Trophoblast cell (in vitro differentiated cells and primary cell): ENCODE results near the gene RWDD1.

Experiments used
- DNase-seq, 2 donors: peaks; one replicate each; pipeline ENCODE4 v3.0.0-alpha.2; 2016
- H2AFZ ChIP-seq: 2 replicates; pipeline ENCODE4 v1.6.1; 2013; ENCODE audit warnings: low read length, moderate library complexity, mild to moderate bottlenecking; ENCODE audit not compliant: insufficient read depth, poor library complexity
- H2AK5ac ChIP-seq: 2 replicates; pipeline ENCODE4 v1.6.1; 2013; ENCODE audit warnings: mild to moderate bottlenecking, low read length
- H2BK120ac ChIP-seq: 2 replicates; pipeline ENCODE4 v1.6.1; 2013; ENCODE audit warnings: low read length, mild to moderate bottlenecking, moderate library complexity; ENCODE audit not compliant: insufficient read depth, poor library complexity
- H2BK12ac ChIP-seq: 2 replicates; pipeline ENCODE4 v1.6.1; 2013; ENCODE audit warnings: mild to moderate bottlenecking, low read length, moderate library complexity
- H2BK5ac ChIP-seq: 2 replicates; pipeline ENCODE4 v1.6.1; 2013; ENCODE audit warnings: low read length, low read depth, moderate library complexity, mild to moderate bottlenecking; ENCODE audit not compliant: poor library complexity
- H3K14ac ChIP-seq: 2 replicates; pipeline ENCODE4 v1.6.1; 2013; ENCODE audit warnings: mild to moderate bottlenecking, low read length
- H3K18ac ChIP-seq: 2 replicates; pipeline ENCODE4 v1.6.1; 2013; ENCODE audit warnings: mild to moderate bottlenecking, low read length
- H3K23ac ChIP-seq: 2 replicates; pipeline ENCODE4 v1.6.1; 2013; ENCODE audit warnings: low read length
- H3K27ac ChIP-seq: 2 replicates; pipeline ENCODE4 v1.5.1; 2013; ENCODE audit warnings: low read depth, mild to moderate bottlenecking, inconsistent platforms, low read length, moderate library complexity
- H3K27me3 ChIP-seq: 2 replicates; pipeline ENCODE4 v1.6.1; 2013; ENCODE audit warnings: inconsistent platforms, mild to moderate bottlenecking, low read length, moderate library complexity; ENCODE audit not compliant: insufficient read depth
- H3K36me3 ChIP-seq, 2 experiments: 1 replicate in 1 of 2; 2 replicates in 1 of 2; pipeline ENCODE4 v1.6.1; 2013; ENCODE audit warnings: low read length in 2 of 2, mild to moderate bottlenecking in 2 of 2, moderate library complexity in 1 of 2; ENCODE audit not compliant: insufficient read depth in 2 of 2, control insufficient read depth in 1 of 2
- H3K4ac ChIP-seq: 2 replicates; pipeline ENCODE4 v1.6.1; 2013; ENCODE audit warnings: low read depth, mild to moderate bottlenecking, low read length, moderate library complexity
- H3K4me1 ChIP-seq, 2 experiments: 1 replicate in 1 of 2; 2 replicates in 1 of 2; pipeline ENCODE4 v1.6.1; 2013; ENCODE audit warnings: low read length in 2 of 2, mild to moderate bottlenecking in 2 of 2, moderate library complexity in 1 of 2; ENCODE audit not compliant: insufficient read depth in 2 of 2, control insufficient read depth in 1 of 2
- H3K4me2 ChIP-seq: 2 replicates; pipeline ENCODE4 v1.6.1; 2013; ENCODE audit warnings: inconsistent platforms, mild to moderate bottlenecking, low read length, moderate library complexity
- H3K4me3 ChIP-seq: 2 replicates; pipeline ENCODE4 v1.5.1; 2013; ENCODE audit warnings: mild to moderate bottlenecking, low read depth, low read length, inconsistent platforms
- H3K79me1 ChIP-seq: one replicate; pipeline ENCODE4 v1.6.1; 2013; ENCODE audit warnings: low read length
- H3K79me2 ChIP-seq: 2 replicates; pipeline ENCODE4 v1.6.1; 2013; ENCODE audit warnings: low read length, mild to moderate bottlenecking; ENCODE audit not compliant: control insufficient read depth, insufficient read depth, poor library complexity
- H3K9ac ChIP-seq: 2 replicates; pipeline ENCODE4 v1.6.1; 2013; ENCODE audit warnings: mild to moderate bottlenecking, low read length
- H3K9me3 ChIP-seq: 2 replicates; pipeline ENCODE4 v1.6.1; 2013; ENCODE audit warnings: low read depth, mild to moderate bottlenecking, control low read depth, inconsistent platforms, low read length; ENCODE audit not compliant: insufficient read depth
- H4K12ac ChIP-seq: 2 replicates; pipeline ENCODE4 v1.6.1; 2013; ENCODE audit warnings: low read depth, mild to moderate bottlenecking, low read length, moderate library complexity
- H4K8ac ChIP-seq: 2 replicates; pipeline ENCODE4 v1.6.1; 2013; ENCODE audit warnings: low read depth, mild to moderate bottlenecking, low read length, moderate library complexity
- H4K91ac ChIP-seq: one replicate; pipeline ENCODE4 v1.6.1; 2013; ENCODE audit warnings: low read depth, mild to moderate bottlenecking, low read length, moderate library complexity
- WGBS: extraction: QIAGEN DNeasy Blood & Tissue Kit; methylation state at CpG from one replicate; pipeline ENCODE4 v1.1.7; 2013; ENCODE audit warnings: missing lambda C conversion rate; ENCODE audit not compliant: insufficient read length, insufficient coverage; ENCODE audit errors: extremely low coverage; 5-methylcytosine and 5-hydroxymethylcytosine counted together

The RWDD1 gene

GRCh38 chr6:116533233-116533957, 37.9 kb upstream of the RWDD1 start:
- Histone ChIP-seq H3K9me3 (no peaks in the 10 kb centered on the region), H2BK12ac (no peak overlapping the region), H3K79me1 (peaks cover 1% of the 10 kb centered on the region), H3K4me2 (no peak overlapping the region), H3K14ac (no peak overlapping the region), H3K4me1 (peaks cover 7% of the 10 kb centered on the region in 2 experiments), H4K12ac (no peak overlapping the region), H4K91ac (no peak overlapping the region), H3K4ac (no peak overlapping the region), H3K27ac (no peak overlapping the region), H3K27me3 (no peaks in the 10 kb centered on the region), H2AK5ac (no peak overlapping the region), H3K23ac (no peak overlapping the region), H2BK5ac (no peak overlapping the region), H2BK120ac (no peak overlapping the region), H3K36me3 (no peaks in the 10 kb centered on the region), H3K18ac (no peak overlapping the region), H2AFZ (no peak overlapping the region), H4K8ac (no peak overlapping the region), H3K4me3 (no peak overlapping the region), H3K79me2 (peaks cover 1% of the 10 kb centered on the region), H3K9ac (no peak overlapping the region)
- no peak for DNase-seq
- WGBS, result no CpG with 5 or more reads among the region's 9 CpGs

GRCh38 chr6:116535109-116535508, 36.2 kb upstream of the RWDD1 start:
- no peaks in the 10 kb centered on the region for H3K9me3 ChIP-seq
- H3K14ac ChIP-seq, result no peak overlapping the region
- H2AK5ac ChIP-seq, result no peak overlapping the region
- no peak overlapping the region for H3K23ac ChIP-seq
- no peak overlapping the region for H2BK120ac ChIP-seq
- DNase-seq, result peak; percentile 60 to 84
- no peak overlapping the region for H3K4me2 ChIP-seq
- H2AFZ ChIP-seq, result no peak overlapping the region
- H3K27ac ChIP-seq, result no peak overlapping the region
- no peaks in the 10 kb centered on the region for H3K79me1 ChIP-seq
- no peak overlapping the region for H4K12ac ChIP-seq
- H3K27me3 ChIP-seq, result no peaks in the 10 kb centered on the region
- H4K91ac ChIP-seq, result no peak overlapping the region
- no peak overlapping the region for H3K18ac ChIP-seq
- H2BK12ac ChIP-seq, result no peak overlapping the region
- H3K79me2 ChIP-seq, result no peaks in the 10 kb centered on the region
- no peak overlapping the region for H2BK5ac ChIP-seq
- no peaks in the 10 kb centered on the region for H3K36me3 ChIP-seq
- H3K4me3 ChIP-seq, result no peak overlapping the region
- H4K8ac ChIP-seq, result no peak overlapping the region
- H3K9ac ChIP-seq, result no peak overlapping the region
- no peaks in the 10 kb centered on the region for H3K4me1 ChIP-seq
- H3K4ac ChIP-seq, result no peak overlapping the region

- Histone ChIP-seq H3K4me3 (no peak overlapping the region), H3K9me3 (no peaks in the 10 kb centered on the region), H2BK5ac (no peak overlapping the region), H2BK12ac (no peak overlapping the region), H4K8ac (no peak overlapping the region), H3K79me1 (no peaks in the 10 kb centered on the region), H3K4me2 (no peak overlapping the region), H2AFZ (no peak overlapping the region), H4K91ac (no peak overlapping the region), H3K9ac (no peak overlapping the region), H3K18ac (no peak overlapping the region), H3K36me3 (no peaks in the 10 kb centered on the region), H3K27ac (no peak overlapping the region), H2AK5ac (no peak overlapping the region), H4K12ac (no peak overlapping the region), H3K79me2 (no peaks in the 10 kb centered on the region), H3K23ac (no peak overlapping the region), H3K4me1 (no peaks in the 10 kb centered on the region), H3K14ac (no peak overlapping the region), H2BK120ac (no peak overlapping the region), H3K4ac (no peak overlapping the region), H3K27me3 (no peaks in the 10 kb centered on the region)
- peak; percentile 21 to 89 for DNase-seq
- no CpG with 5 or more reads among the region's 4 CpGs for WGBS
Observed at GRCh38 chr6:116536216-116536621, 35.1 kb upstream of the RWDD1 start.

GRCh38 chr6:116542426-116542825, 28.9 kb upstream of the RWDD1 start:
- no peak for DNase-seq
- Histone ChIP-seq H2BK12ac (no peak overlapping the region), H3K4ac (no peak overlapping the region), H2AK5ac (no peak overlapping the region), H3K9ac (no peak overlapping the region), H4K8ac (no peak overlapping the region), H3K27ac (no peak overlapping the region), H3K27me3 (no peaks in the 10 kb centered on the region), H3K9me3 (no peaks in the 10 kb centered on the region), H4K91ac (no peak overlapping the region), H2AFZ (no peak overlapping the region), H3K23ac (no peak overlapping the region), H2BK5ac (no peak overlapping the region), H3K4me1 (no peaks in the 10 kb centered on the region), H4K12ac (no peak overlapping the region), H3K18ac (no peak overlapping the region), H3K36me3 (no peaks in the 10 kb centered on the region), H3K79me1 (no peaks in the 10 kb centered on the region), H3K79me2 (no peaks in the 10 kb centered on the region), H3K4me2 (no peak overlapping the region), H3K4me3 (no peak overlapping the region), H2BK120ac (no peak overlapping the region), H3K14ac (no peak overlapping the region)
